CD4-positive, alpha-beta T cell (primary cell): ENCODE measurements around the gene GJA9. TPM values are rescaled to one million over a fixed set of nuclear protein-coding genes. Genes with fewer than 3 reads are reported as not detected.
A peak's percentile ranks its signal among the peaks of the same experiment; 100 is the strongest.

Experiments
- ATAC-seq: fragments of 200-7000 bp; cut with Tn5 transposase; one replicate; pipeline ENCODE4 v1.10.0; 2022; ENCODE audit warnings: mild to moderate bottlenecking; ENCODE audit not compliant: poor library complexity
- CTCF ChIA-PET: fragments of 350-600 bp; sonication (Branson Sonifier 250); formaldehyde crosslinking; loops from one replicate; lab custom pipeline; 2021; ENCODE audit warnings: antibody characterized with exemption, inconsistent platforms; lab: Charles Lee
- POLR2A ChIA-PET: fragments of 350-600 bp; sonication (Branson Sonifier 250); formaldehyde crosslinking; loops from one replicate; lab custom pipeline; 2021; ENCODE audit warnings: antibody characterized with exemption, inconsistent platforms; lab: Charles Lee
- DNase-seq, 14 experiments: peaks; one replicate each; pipeline ENCODE4 v3.0.0-alpha.2; 2013 to 2020; ENCODE audit warnings: mixed read lengths in 2 of 14
- H3K27ac ChIP-seq, 2 donors: one replicate each; pipeline versions ENCODE4 v1.5.1 to v1.7.0; 2013; ENCODE audit warnings: low read length in 2 of 2, low read depth in 1 of 2, mild to moderate bottlenecking in 1 of 2
- H3K27me3 ChIP-seq, 2 experiments: 1 replicate in 1 of 2; 2 replicates in 1 of 2; pipeline versions ENCODE4 v1.6.1 to v1.7.0; 2013; ENCODE audit warnings: low read length in 2 of 2, control low read depth in 1 of 2, mild to moderate bottlenecking in 1 of 2, moderate library complexity in 1 of 2; ENCODE audit not compliant: insufficient read depth in 2 of 2, control insufficient read depth in 1 of 2
- H3K36me3 ChIP-seq: one replicate; pipeline ENCODE4 v1.6.1; 2013; ENCODE audit warnings: low read length, control low read depth; ENCODE audit not compliant: insufficient read depth
- H3K4me1 ChIP-seq: one replicate; pipeline ENCODE4 v1.6.1; 2013; ENCODE audit warnings: low read length, control low read depth; ENCODE audit not compliant: insufficient read depth
- H3K4me3 ChIP-seq: one replicate; pipeline ENCODE4 v1.5.1; 2013; ENCODE audit warnings: mild to moderate bottlenecking, low read length, moderate library complexity
- H3K9me3 ChIP-seq, 2 experiments: 1 replicate in 1 of 2; 2 replicates in 1 of 2; pipeline versions ENCODE4 v1.6.1 to v1.7.0; 2013; ENCODE audit warnings: low read length in 2 of 2, mild to moderate bottlenecking in 2 of 2, control low read depth in 1 of 2, moderate library complexity in 1 of 2; ENCODE audit not compliant: control insufficient read depth in 1 of 2, insufficient read depth in 1 of 2
- H3K27ac Mint-ChIP-seq: one replicate; pipeline ENCODE4 v1.8.0; 2020; ENCODE audit warnings: mixed read lengths
- H3K27me3 Mint-ChIP-seq: one replicate; pipeline ENCODE4 v1.8.0; 2021; ENCODE audit warnings: mixed read lengths
- H3K36me3 Mint-ChIP-seq: one replicate; pipeline ENCODE4 v1.8.0; 2021; ENCODE audit warnings: low read depth, mixed read lengths
- H3K4me1 Mint-ChIP-seq: one replicate; pipeline ENCODE4 v1.8.0; 2021; ENCODE audit warnings: low read depth, mixed read lengths
- H3K4me3 Mint-ChIP-seq: one replicate; pipeline ENCODE4 v1.8.0; 2020; ENCODE audit warnings: mild to moderate bottlenecking, mixed read lengths
- H3K9me3 Mint-ChIP-seq: one replicate; pipeline ENCODE4 v1.8.0; 2020; ENCODE audit warnings: mixed read lengths
- CTCF ChIP-seq: fragments of 200-600 bp; IDR thresholded peaks from one replicate; pipeline ENCODE4 v1.8.0; 2022; ENCODE audit warnings: antibody characterized with exemption, mild to moderate bottlenecking
- intact Hi-C, 2 experiments: fragments of 100-400 bp; cut with DNase I in 1 of 2; cut with micrococcal nuclease in 1 of 2; formaldehyde crosslinking; loops; one replicate each; pipeline versions ENCODE4 v1.15.1 to v1.9.0; 2023 to 2025; cut with DNase I, micrococcal nuclease
- total RNA-seq, 174 experiments: library from RNA in 2 of 174; stranded (reverse) in 2 of 174; gene quantifications; one replicate each; pipeline ENCODE4 v1.2.3 and lab custom pipeline; 2021 to 2026

GJA9 gene
- total RNA-seq, 2 experiments from 2014 or later = not detected

DNA sequence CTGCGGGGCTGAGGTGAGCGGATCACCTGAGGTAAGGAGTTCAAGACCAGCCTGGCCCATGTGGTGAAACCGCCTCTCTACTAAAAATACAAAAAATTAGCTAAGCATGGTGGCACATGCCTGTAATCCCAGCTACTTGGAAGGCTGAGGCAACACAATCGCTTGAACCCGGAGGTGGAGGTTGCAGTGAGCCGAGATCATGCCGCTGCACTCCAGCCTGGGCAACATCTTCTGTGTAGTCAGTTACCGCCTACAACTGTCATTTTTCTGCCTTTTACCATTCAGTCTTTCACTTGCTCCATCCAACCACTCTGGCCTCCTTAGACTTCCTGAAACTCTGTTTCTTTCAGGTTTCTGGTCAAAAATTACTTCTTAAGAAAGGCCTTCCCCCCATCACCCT lies 10.4 kb downstream of the GJA9 start:
- CTCF ChIA-PET = no interaction called here

GRCh38 chr1:38867208-38867607 lies 14.2 kb downstream of the GJA9 start:
- no peak for TF ChIP-seq CTCF
- Mint-ChIP-seq H3K36me3 (peaks cover 20% of the 10 kb centered on the region), H3K4me1 (peaks cover 54% of the 10 kb centered on the region), H3K4me3 (no peak overlapping the region), H3K27me3 (no peaks in the 10 kb centered on the region), H3K27ac (no peak overlapping the region), H3K9me3 (no peaks in the 10 kb centered on the region)
- Histone ChIP-seq H3K36me3 (peaks cover 26% of the 10 kb centered on the region), H3K4me3 (no peak overlapping the region), H3K27me3 (no peaks in the 10 kb centered on the region), H3K9me3 (no peaks in the 10 kb centered on the region), H3K4me1 (peaks cover 3% of the 10 kb centered on the region), H3K27ac (no peak overlapping the region)
- POLR2A ChIA-PET = no interaction called here
- CTCF ChIA-PET = no interaction called here
- intact Hi-C loops = loop anchor here (10.0 kb wide), 2 partner anchors 228 to 538 kb away; no protein-coding TSS in a partner anchor
- no peak for DNase-seq
- ATAC-seq = no peak

More for the DNA sequence above, 10.4 kb downstream of the GJA9 start:
- DNase-seq (no peak), ATAC-seq (no peak)
- Histone ChIP-seq H3K36me3 (peaks cover 5% of the 10 kb centered on the region), H3K4me1 (peaks cover 17% of the 10 kb centered on the region), H3K27me3 (no peaks in the 10 kb centered on the region), H3K4me3 (no peak overlapping the region), H3K27ac (no peak overlapping the region), H3K9me3 (no peaks in the 10 kb centered on the region)
- no peaks in the 10 kb centered on the region for H3K27me3 Mint-ChIP-seq
- peaks cover 22% of the 10 kb centered on the region for H3K36me3 Mint-ChIP-seq
- peaks cover 41% of the 10 kb centered on the region for H3K4me1 Mint-ChIP-seq
- H3K27ac Mint-ChIP-seq = no peak overlapping the region
- TF ChIP-seq CTCF = no peak
- peak overlapping the region; percentile 35 for H3K4me3 Mint-ChIP-seq
- intact Hi-C loops = loop anchor here in 1 of 2 experiments (5.0 kb wide), 2 partner anchors 121 to 156 kb away; partner anchors contain the start of genes AKIRIN1 and NDUFS5
- POLR2A ChIA-PET = interaction anchor here (3.6 kb wide), 1 partner anchor 12 kb away, joined by 25 read pairs; the partner anchor contains the start of gene RRAGC
- H3K9me3 Mint-ChIP-seq = no peaks in the 10 kb centered on the region

GRCh38 chr1:38865112-38865715 lies 16.2 kb downstream of the GJA9 start:
- Histone ChIP-seq H3K36me3 (peaks cover 27% of the 10 kb centered on the region), H3K27me3 (no peaks in the 10 kb centered on the region), H3K4me3 (no peak overlapping the region), H3K9me3 (no peaks in the 10 kb centered on the region), H3K27ac (no peak overlapping the region), H3K4me1 (peaks cover 9% of the 10 kb centered on the region)
- Mint-ChIP-seq H3K4me1 (peaks cover 53% of the 10 kb centered on the region), H3K9me3 (no peaks in the 10 kb centered on the region), H3K4me3 (no peak overlapping the region), H3K27me3 (no peaks in the 10 kb centered on the region), H3K27ac (no peak overlapping the region), H3K36me3 (peaks cover 19% of the 10 kb centered on the region)
- ChIA-PET POLR2A (interaction anchor here (1.4 kb wide), 1 partner anchor 113 kb away, joined by 3 read pairs; no protein-coding TSS in a partner anchor), CTCF (no interaction called here)
- DNase-seq = no peak
- intact Hi-C loops = loop anchor here (10.0 kb wide), 2 partner anchors 230 to 540 kb away; no protein-coding TSS in a partner anchor
- ATAC-seq = no peak
- no peak for TF ChIP-seq CTCF
